ENCODE measurements around the gene STPG3. TPM values are rescaled to one million over a fixed set of nuclear protein-coding genes. Genes with fewer than 3 reads are reported as not detected.

The STPG3 gene
- total and polyA plus RNA-seq, 2 of the 13 experiments (the other 11 are each of a cell fraction or from before 2014, with no cell fraction given): not detected

DNA sequence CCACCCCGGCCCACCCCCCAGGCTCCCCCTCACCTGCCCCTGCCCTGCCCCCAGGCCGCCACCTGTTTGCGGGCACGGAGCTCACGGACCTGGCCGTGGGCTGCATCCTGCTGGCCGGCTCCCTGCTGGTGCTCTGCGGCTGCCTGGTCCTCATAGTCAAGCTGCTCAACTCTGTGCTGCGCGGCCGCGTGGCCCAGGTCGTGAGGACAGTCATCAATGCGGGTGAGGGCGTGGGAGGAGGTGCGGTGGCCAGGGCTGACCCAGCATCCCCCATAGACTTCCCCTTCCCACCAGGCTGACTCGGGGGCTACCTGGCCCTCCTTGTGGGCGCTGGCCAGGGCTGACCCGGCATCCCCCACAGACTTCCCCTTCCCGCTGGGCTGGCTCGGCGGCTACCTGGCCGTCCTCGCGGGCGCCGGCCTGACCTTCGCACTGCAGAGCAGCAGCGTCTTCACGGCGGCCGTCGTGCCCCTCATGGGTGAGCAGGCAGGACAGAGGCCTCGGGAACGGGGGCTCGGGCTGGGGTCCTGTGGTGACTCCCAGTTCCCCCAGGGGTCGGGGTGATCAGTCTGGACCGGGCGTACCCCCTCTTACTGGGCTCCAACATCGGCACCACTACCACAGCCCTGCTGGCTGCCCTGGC, 16.9 kb upstream of the STPG3 start:
- H3K9ac ChIP-seq (ENCODE audit: insufficient read depth, low read depth, low read length): peak overlapping the region; percentile 72
- no peak overlapping the region for H3K27ac ChIP-seq (ENCODE audit: extremely low read length, insufficient read depth, low read length)
- BruUV-seq (replicated peaks): no TSS peak
- FAIRE-seq (no peak), DNase-seq (ENCODE audit: low spot score) (no peak), ATAC-seq (no peak)
- WGBS (ENCODE audit: low lambda C conversion rate): 3% methylated on average over 12 of the region's 40 CpGs
- in situ Hi-C loops (cut with HindIII; ENCODE audit: extremely low pct_ligation_motif_present, low pct_unique_long_range_greater_than_20kb): no loop called here
- no peaks in the 10 kb centered on the region for H3K36me3 ChIP-seq (replicated peaks in 1 of 2; ENCODE audit: control insufficient read depth in 1 of 2, insufficient read depth in 2 of 2, low read length in 2 of 2)
- H3K9me3 ChIP-seq (ENCODE audit: low read length): no peaks in the 10 kb centered on the region
- no peaks in the 10 kb centered on the region for H4K20me1 ChIP-seq (ENCODE audit: insufficient read depth, low read length)
- peak overlapping the region; percentile 85 for H3K4me2 ChIP-seq (ENCODE audit: low read depth, low read length)
- H3K4me1 ChIP-seq (ENCODE audit: insufficient read depth, low read length): peaks cover 67% of the 10 kb centered on the region
- CTCF ChIA-PET (ENCODE audit: low intra/inter-chr PET ratio, low total read pairs): no interaction called here
- no peaks in the 10 kb centered on the region for H3K27me3 ChIP-seq (ENCODE audit: control insufficient read depth in 1 of 2, insufficient read depth in 2 of 2, low read length in 2 of 2)
- POLR2A ChIA-PET: interaction anchor here (0.6 to 4.1 kb wide), 5 partner anchors 9 to 43 kb away, joined by 3 to 45 read pairs (median 5); partner anchors contain the start of genes CYSRT1, NELFB and RNF208
- peaks cover 15% of the 10 kb centered on the region for H3K79me2 ChIP-seq (ENCODE audit: insufficient read depth, low read length)
- intact Hi-C loops (cut with micrococcal nuclease; ENCODE audit: unreplicated experiment): no loop called here
- no peak overlapping the region for H2AFZ ChIP-seq (ENCODE audit: low read length)
- H3K4me3 ChIP-seq (replicated peaks in 1 of 3; ENCODE audit: insufficient read depth in 1 of 3, low read depth in 2 of 3, low read length in 3 of 3): peak overlapping the region; percentile 67 to 81 (median 72)
- TF ChIP-seq ZNF616 (CRISPR knock-in tag; IDR thresholded peaks at IDR 0.05; ENCODE audit: low read depth) (no peak), ZBTB40 (IDR thresholded peaks at IDR 0.05) (no peak), ZBTB40 (CRISPR knock-in tag; IDR thresholded peaks at IDR 0.05) (peak; percentile 43; the same call in 1 of the 2 replicates), DNMT1 (CRISPR knock-in tag; IDR thresholded peaks at IDR 0.05) (no peak), ERF (CRISPR knock-in tag; IDR thresholded peaks at IDR 0.05) (no peak), TP53 (CRISPR knock-in tag; conservative IDR thresholded peaks at IDR 0.05) (no peak), ZNF839 (CRISPR knock-in tag; IDR thresholded peaks at IDR 0.05; ENCODE audit: borderline replicate concordance) (no peak), SALL1 (CRISPR knock-in tag; IDR thresholded peaks at IDR 0.05) (0 out of 2 replicates have a peak, but pooled peaks have one; percentile 24), ATRX (CRISPR knock-in tag; IDR thresholded peaks at IDR 0.05; ENCODE audit: borderline replicate concordance) (no peak), ZNF350 (CRISPR knock-in tag; IDR thresholded peaks at IDR 0.05; ENCODE audit: borderline replicate concordance, low read depth) (no peak), GABPA (IDR thresholded peaks at IDR 0.05; ENCODE audit: low read depth, low read length) (no peak), GABPA (CRISPR knock-in tag; IDR thresholded peaks at IDR 0.05; ENCODE audit: low read depth) (no peak), TAF15 (IDR thresholded peaks at IDR 0.05; ENCODE audit: low read depth, low read length, poor library complexity, severe bottlenecking) (no peak), LCORL (IDR thresholded peaks at IDR 0.05) (no peak), LCORL (CRISPR knock-in tag; IDR thresholded peaks at IDR 0.05) (no peak), ZNF564 (CRISPR knock-in tag; IDR thresholded peaks at IDR 0.05) (0 out of 2 replicates have a peak, but pooled peaks have one; percentile 38), SRY (CRISPR knock-in tag; IDR thresholded peaks at IDR 0.05) (0 out of 2 replicates have a peak, but pooled peaks have one; percentile 25), SP5 (CRISPR knock-in tag; IDR thresholded peaks at IDR 0.05; ENCODE audit: borderline replicate concordance, low read depth) (no peak)

Measured in HepG2 (cell line).